H1 (cell line): Measurements from ENCODE around the gene BRD2. TPM values are rescaled to one million over a fixed set of nuclear protein-coding genes. Genes with fewer than 3 reads are reported as not detected.

ENCODE experiments used
- BACH1 ChIP-seq: IDR thresholded peaks from 2 replicates; pipeline ENCODE4 v1.6.1; 2012; ENCODE audit warnings: low read length, improper control_type of control experiment
- CBX5 ChIP-seq: fragments of 300-800, 300-1000 bp; sonication (generic); IDR thresholded peaks from 2 replicates; pipeline ENCODE4 v1.7.1; 2016; ENCODE audit warnings: antibody characterized with exemption, low read length, low read depth
- CHD1 ChIP-seq: IDR thresholded peaks from 2 replicates; pipeline ENCODE4 v1.6.1; 2012; ENCODE audit warnings: low read depth, low read length, improper control_type of control experiment
- GTF2F1 ChIP-seq: IDR thresholded peaks from 2 replicates; pipeline ENCODE4 v1.6.1; 2012; ENCODE audit warnings: low read depth, low read length, improper control_type of control experiment, borderline replicate concordance
- HDAC2 ChIP-seq, 2 experiments: fragments of 300-600 bp in 1 of 2; sonication (generic) in 1 of 2; IDR thresholded peaks; 2 replicates each; pipeline ENCODE4 v1.6.1; 2011 to 2012; ENCODE audit warnings: low read depth in 2 of 2, low read length in 2 of 2, mild to moderate bottlenecking in 2 of 2, moderate library complexity in 2 of 2, borderline replicate concordance in 1 of 2, inconsistent platforms in 1 of 2
- KDM1A ChIP-seq: fragments of 200-600, 300-600 bp; sonication (generic); IDR thresholded peaks from 2 replicates; pipeline ENCODE4 v1.7.1; 2016; ENCODE audit warnings: mild to moderate bottlenecking, low read length, borderline replicate concordance
- KDM4A ChIP-seq: IDR thresholded peaks from one replicate; pipeline ENCODE4 v1.7.1; 2012; ENCODE audit warnings: low read depth, mild to moderate bottlenecking, moderate library complexity, low read length, inconsistent platforms; ENCODE audit not compliant: severe bottlenecking
- KDM5A ChIP-seq: fragments of 200-600 bp; IDR thresholded peaks from 2 replicates; pipeline ENCODE4 v1.7.1; 2012; ENCODE audit warnings: mild to moderate bottlenecking, low read length, inconsistent platforms, mixed read lengths
- NANOG ChIP-seq: IDR thresholded peaks from 2 replicates; pipeline ENCODE4 v1.6.1; 2011; ENCODE audit warnings: low read length, low read depth, mild to moderate bottlenecking, inconsistent platforms; ENCODE audit not compliant: insufficient read depth, poor library complexity, severe bottlenecking
- NRF1 ChIP-seq: IDR thresholded peaks from 2 replicates; pipeline ENCODE4 v1.6.1; 2011; ENCODE audit warnings: mild to moderate bottlenecking, low read depth, low read length, improper control_type of control experiment
- POLR2AphosphoS5 ChIP-seq: IDR thresholded peaks from 2 replicates; pipeline ENCODE4 v1.6.1; 2011; ENCODE audit warnings: low read depth, low read length
- RBBP5 ChIP-seq: IDR thresholded peaks from 2 replicates; pipeline ENCODE4 v1.7.1; 2012; ENCODE audit warnings: low read depth, mild to moderate bottlenecking, inconsistent platforms, low read length, moderate library complexity, borderline replicate concordance
- RFX5 ChIP-seq: IDR thresholded peaks from 2 replicates; pipeline ENCODE4 v1.6.1; 2011; ENCODE audit warnings: low read depth, low read length, improper control_type of control experiment, borderline replicate concordance
- SIN3A ChIP-seq, 2 experiments: IDR thresholded peaks in 1 of 2; conservative IDR thresholded peaks in 1 of 2; 2 replicates each; pipeline ENCODE4 v1.6.1; 2011 to 2012; ENCODE audit warnings: low read length in 2 of 2, improper control_type of control experiment in 1 of 2, low read depth in 1 of 2, mild to moderate bottlenecking in 1 of 2
- SIRT6 ChIP-seq: IDR thresholded peaks from one replicate; pipeline ENCODE4 v1.7.1; 2012; ENCODE audit warnings: low read length, inconsistent platforms
- SP2 ChIP-seq: IDR thresholded peaks from 2 replicates; pipeline ENCODE4 v1.6.1; 2012; ENCODE audit warnings: mild to moderate bottlenecking, low read length, inconsistent platforms
- SP4 ChIP-seq: IDR thresholded peaks from 2 replicates; pipeline ENCODE4 v1.6.1; 2012; ENCODE audit warnings: low read length, inconsistent platforms
- TAF7 ChIP-seq: optimal IDR thresholded peaks from 2 replicates; pipeline ENCODE3; 2011; ENCODE audit warnings: low read depth, mild to moderate bottlenecking, inconsistent platforms, low read length, moderate library complexity, borderline replicate concordance
- YY1 ChIP-seq: IDR thresholded peaks from 2 replicates; pipeline ENCODE4 v1.6.1; 2011; ENCODE audit warnings: low read depth, mild to moderate bottlenecking, low read length
- polyA plus RNA-seq, 7 experiments: library from polyadenylated mRNA; depleted of rRNA in 3 of 7; stranded (reverse) in 5 of 7; unstranded in 2 of 7; fragments of >200 nt in 5 of 7; fragments of 200-250 nt in 2 of 7; gene quantifications; 1 replicate in 5 of 7; 2 replicates in 1 of 7; 4 replicates in 1 of 7; pipeline versions ENCODE4 v1.2.1 to v1.2.3, GENCODE V29; 2011 to 2013; ENCODE audit warnings: missing spikeins in 2 of 7, mixed read lengths in 2 of 7
- total RNA-seq: library from RNA; stranded (reverse); fragmentation: NEBNext Ultra II Directional; extraction: Animal tissue kit (Norgen Biotek cat#: 25700); gene quantifications from 2 replicates; pipeline ENCODE4 v1.2.1, GENCODE V29; 2021
- TF ChIP-seq, protein P1 (sequence below): IDR thresholded peaks from 2 replicates; pipeline ENCODE4 v1.6.1; 2012; ENCODE audit warnings: inconsistent platforms
- TF ChIP-seq, protein P2 (sequence below), 3 experiments: IDR thresholded peaks; 1 replicate in 2 of 3; 2 replicates in 1 of 3; pipeline versions ENCODE4 v1.5.1 to v1.6.1; 2011; ENCODE audit warnings: low read length in 3 of 3, mild to moderate bottlenecking in 3 of 3, inconsistent platforms in 2 of 3, low read depth in 1 of 3, moderate library complexity in 1 of 3; ENCODE audit not compliant: insufficient read depth in 1 of 3; ENCODE audit errors: control extremely low read depth in 1 of 3

BRD2 gene
- total and polyA plus RNA-seq, 2 of the 8 experiments (the other 6 are each of a cell fraction or from before 2014, with no cell fraction given), result 132 to 185 TPM

DNA sequence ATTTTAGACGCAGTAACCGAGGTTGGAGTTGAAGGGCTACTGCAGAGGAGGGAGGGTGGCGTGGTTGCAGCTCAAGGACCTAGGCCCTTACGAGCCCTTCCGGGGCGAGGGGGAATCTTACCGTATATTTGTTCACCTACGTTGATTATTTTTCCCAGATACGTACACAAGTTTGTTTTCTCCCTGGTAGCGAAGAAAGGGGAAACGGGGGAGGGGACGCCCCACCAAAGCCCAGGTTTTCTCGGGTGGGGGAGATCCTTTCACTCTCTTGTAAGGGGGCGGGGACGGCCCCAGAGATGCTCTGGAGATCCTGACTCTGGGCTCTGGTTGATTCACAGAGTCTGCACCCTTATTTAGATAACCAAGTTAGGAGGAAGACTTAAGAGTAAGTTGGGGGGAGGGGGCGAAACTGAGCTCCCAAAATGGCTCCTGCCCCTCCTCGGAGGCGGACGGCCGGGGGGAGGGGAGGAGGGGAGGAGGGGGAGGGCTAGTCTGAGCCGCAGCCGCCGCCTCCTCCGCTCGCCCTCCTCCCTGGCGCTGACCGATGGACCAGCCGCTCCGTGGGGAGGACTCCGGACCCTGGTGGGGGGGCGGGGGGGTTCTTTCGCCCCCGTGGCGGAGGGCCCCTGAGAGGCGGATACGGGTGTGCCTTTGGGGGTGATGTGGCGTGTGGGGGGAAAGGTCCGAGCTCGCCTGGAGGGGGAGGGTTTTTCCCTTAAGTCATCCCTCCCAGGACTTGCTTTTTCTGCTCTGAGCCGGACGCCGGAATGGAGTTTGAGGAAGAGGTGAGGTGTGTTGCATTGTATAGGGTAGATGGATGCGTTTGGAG lies 2.2 kb downstream of the BRD2 start (continued):
- TF ChIP-seq RFX5 (no peak), TAF7 (peak; percentile 46), SIN3A (conservative IDR thresholded peaks at IDR 0.05 in 1 of 2, IDR thresholded peaks at IDR 0.05 in 1 of 2; ENCODE audit: low read depth in 1 of 2, low read length in 2 of 2) (no peak; a peak in 1 of 4 replicates), YY1 (no peak), KDM5A (no peak), SP4 (no peak), HDAC2 (IDR thresholded peaks at IDR 0.05; ENCODE audit: borderline replicate concordance in 1 of 2, low read depth in 2 of 2, low read length in 2 of 2) (no peak), GTF2F1 (no peak), CHD1 (peak; percentile 79; the same call in 1 of the 2 replicates), SIRT6 (no peak), KDM1A (peak; percentile 54; the same call in 1 of the 2 replicates), RBBP5 (no peak), SP2 (no peak), POLR2AphosphoS5 (peak; percentile 82), NANOG (no peak), NRF1 (no peak), KDM4A (no peak), CBX5 (no peak), BACH1 (no peak)
- TF ChIP-seq, protein P1, sequence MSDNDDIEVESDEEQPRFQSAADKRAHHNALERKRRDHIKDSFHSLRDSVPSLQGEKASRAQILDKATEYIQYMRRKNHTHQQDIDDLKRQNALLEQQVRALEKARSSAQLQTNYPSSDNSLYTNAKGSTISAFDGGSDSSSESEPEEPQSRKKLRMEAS, result no peak; the same call in 1 of the 2 replicates
- TF ChIP-seq, protein P2, sequence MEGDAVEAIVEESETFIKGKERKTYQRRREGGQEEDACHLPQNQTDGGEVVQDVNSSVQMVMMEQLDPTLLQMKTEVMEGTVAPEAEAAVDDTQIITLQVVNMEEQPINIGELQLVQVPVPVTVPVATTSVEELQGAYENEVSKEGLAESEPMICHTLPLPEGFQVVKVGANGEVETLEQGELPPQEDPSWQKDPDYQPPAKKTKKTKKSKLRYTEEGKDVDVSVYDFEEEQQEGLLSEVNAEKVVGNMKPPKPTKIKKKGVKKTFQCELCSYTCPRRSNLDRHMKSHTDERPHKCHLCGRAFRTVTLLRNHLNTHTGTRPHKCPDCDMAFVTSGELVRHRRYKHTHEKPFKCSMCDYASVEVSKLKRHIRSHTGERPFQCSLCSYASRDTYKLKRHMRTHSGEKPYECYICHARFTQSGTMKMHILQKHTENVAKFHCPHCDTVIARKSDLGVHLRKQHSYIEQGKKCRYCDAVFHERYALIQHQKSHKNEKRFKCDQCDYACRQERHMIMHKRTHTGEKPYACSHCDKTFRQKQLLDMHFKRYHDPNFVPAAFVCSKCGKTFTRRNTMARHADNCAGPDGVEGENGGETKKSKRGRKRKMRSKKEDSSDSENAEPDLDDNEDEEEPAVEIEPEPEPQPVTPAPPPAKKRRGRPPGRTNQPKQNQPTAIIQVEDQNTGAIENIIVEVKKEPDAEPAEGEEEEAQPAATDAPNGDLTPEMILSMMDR (IDR thresholded peaks at IDR 0.05; ENCODE audit: control extremely low read depth in 1 of 3, insufficient read depth in 1 of 3, low read depth in 1 of 3, low read length in 3 of 3), result no peak
